Endodermal cell (in vitro differentiated cells): ENCODE results near the gene NUTM2D. TPM values are rescaled to one million over a fixed set of nuclear protein-coding genes. Genes with fewer than 3 reads are reported as not detected.
"Not testable (repeated sequence)": the region's sequence is repeated elsewhere in the genome, so short reads cannot be mapped to it uniquely, and the experiment has no call there.

Experiments
- DNase-seq: peaks from one replicate; pipeline ENCODE4 v3.0.0-alpha.2; 2017
- H3K27ac ChIP-seq: 2 replicates; pipeline ENCODE4 v1.5.1; 2013; ENCODE audit warnings: mild to moderate bottlenecking, low read depth, low read length, moderate library complexity
- H3K27me3 ChIP-seq: 2 replicates; pipeline ENCODE4 v1.6.1; 2013; ENCODE audit warnings: mild to moderate bottlenecking, low read length, moderate library complexity; ENCODE audit not compliant: insufficient read depth, control insufficient read depth, poor library complexity, severe bottlenecking
- H3K36me3 ChIP-seq: 2 replicates; pipeline ENCODE4 v1.7.0; 2013; ENCODE audit warnings: mild to moderate bottlenecking, low read length, moderate library complexity; ENCODE audit not compliant: control insufficient read depth, insufficient read depth
- H3K4me1 ChIP-seq: one replicate; pipeline ENCODE4 v1.7.0; 2013; ENCODE audit warnings: low read length; ENCODE audit not compliant: control insufficient read depth, insufficient read depth
- H3K4me3 ChIP-seq: 2 replicates; pipeline ENCODE4 v1.5.1; 2013; ENCODE audit warnings: mild to moderate bottlenecking, low read length, moderate library complexity
- H3K9ac ChIP-seq: 2 replicates; pipeline ENCODE4 v1.6.1; 2013; ENCODE audit warnings: mild to moderate bottlenecking, low read length, moderate library complexity; ENCODE audit not compliant: poor library complexity, severe bottlenecking; ENCODE audit errors: extremely low read depth
- H3K9me3 ChIP-seq: 2 replicates; pipeline ENCODE4 v1.6.1; 2013; ENCODE audit warnings: mild to moderate bottlenecking, low read length, moderate library complexity; ENCODE audit not compliant: control insufficient read depth
- H3K27ac Mint-ChIP-seq: 2 replicates; pipeline ENCODE4 v1.8.0; 2020; ENCODE audit warnings: mixed read lengths
- H3K27me3 Mint-ChIP-seq: 2 replicates; pipeline ENCODE4 v1.8.0; 2021; ENCODE audit warnings: mild to moderate bottlenecking, mixed read lengths; ENCODE audit not compliant: insufficient read depth
- H3K36me3 Mint-ChIP-seq: 2 replicates; pipeline ENCODE4 v1.8.0; 2020; ENCODE audit warnings: low read depth, mixed read lengths
- H3K4me1 Mint-ChIP-seq: 2 replicates; pipeline ENCODE4 v1.8.0; 2020; ENCODE audit warnings: mixed read lengths
- H3K4me3 Mint-ChIP-seq: 2 replicates; pipeline ENCODE4 v1.8.0; 2020; ENCODE audit warnings: mild to moderate bottlenecking, moderate library complexity, mixed read lengths
- H3K9me3 Mint-ChIP-seq: 2 replicates; pipeline ENCODE4 v1.8.0; 2020; ENCODE audit warnings: mild to moderate bottlenecking, mixed read lengths
- WGBS, 2 experiments: methylation state at CpG; one replicate each; pipeline versions ENCODE4 v1.1.5 to v1.1.7; 2013; ENCODE audit warnings: missing lambda C conversion rate in 2 of 2, mixed read lengths in 1 of 2; ENCODE audit not compliant: insufficient coverage in 1 of 2, insufficient read length in 1 of 2; 5-methylcytosine and 5-hydroxymethylcytosine counted together
- total RNA-seq, 2 donors: library from RNA; stranded (reverse); fragmentation: NEBNext Ultra II Directional in 1 of 2; extraction: Animal tissue kit (Norgen Biotek cat#: 25700) in 1 of 2; gene quantifications; 2 replicates in 1 of 2; 3 replicates in 1 of 2; pipeline ENCODE4 v1.2.1, GENCODE V29; 2021
- TF ChIP-seq, protein P1 (sequence below): fragments of 200-600 bp; sonication (generic); conservative IDR thresholded peaks from 2 replicates; pipeline ENCODE4 v1.5.0; 2021; ENCODE audit warnings: antibody characterized with exemption, mild to moderate bottlenecking

The NUTM2D gene
- total RNA-seq, 2 donors from 2014 or later: 3.4 TPM

DNA sequence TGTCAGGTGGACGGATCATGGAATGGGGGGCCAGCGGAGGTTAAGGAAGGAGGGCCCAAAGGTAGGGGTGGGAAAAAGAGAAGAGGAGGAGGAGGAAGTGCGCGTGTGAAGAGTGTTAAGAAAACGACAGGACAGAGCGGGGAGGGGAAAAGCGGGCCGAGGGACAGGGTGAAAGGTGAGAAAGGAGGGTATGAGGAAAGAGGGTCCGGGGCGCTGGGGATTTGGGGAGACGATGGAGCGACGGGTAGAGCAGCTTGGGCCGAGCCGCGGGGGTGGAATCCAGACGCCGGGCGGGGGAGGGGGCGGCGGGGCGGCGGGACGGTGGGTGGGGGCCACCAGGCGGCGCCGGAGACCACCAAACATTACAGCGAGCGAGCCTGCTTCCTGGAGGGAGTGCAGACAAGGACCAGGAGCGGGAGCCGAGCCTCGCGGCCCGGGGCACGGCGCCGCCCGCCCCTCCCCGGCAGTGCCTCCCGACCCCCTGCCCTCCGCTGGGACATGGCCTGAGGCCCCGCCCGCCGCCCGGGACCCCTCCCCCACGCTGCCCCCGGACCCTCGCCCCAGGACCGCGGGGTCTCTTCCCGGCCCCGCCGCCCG, 15.9 kb upstream of the NUTM2D start:
- H3K27me3 ChIP-seq, H3K36me3 Mint-ChIP-seq, H3K9me3 Mint-ChIP-seq, H3K9me3 ChIP-seq, H3K4me1 ChIP-seq, H3K27me3 Mint-ChIP-seq, H3K27ac Mint-ChIP-seq, H3K36me3 ChIP-seq: not testable (repeated sequence)
- Mint-ChIP-seq H3K4me3 (peak overlapping the region; percentile 80), H3K4me1 (peaks cover 13% of the 10 kb centered on the region)
- Histone ChIP-seq H3K4me3 (peak overlapping the region; percentile 77), H3K9ac (peak overlapping the region; percentile 47), H3K27ac (peak overlapping the region; percentile 96)
- WGBS, 2 experiments: 0% methylated on average over 2 of the region's 54 CpGs; no CpG with 5 or more reads in 1 of the 2 experiments
- peak; percentile 42 for DNase-seq

DNA sequence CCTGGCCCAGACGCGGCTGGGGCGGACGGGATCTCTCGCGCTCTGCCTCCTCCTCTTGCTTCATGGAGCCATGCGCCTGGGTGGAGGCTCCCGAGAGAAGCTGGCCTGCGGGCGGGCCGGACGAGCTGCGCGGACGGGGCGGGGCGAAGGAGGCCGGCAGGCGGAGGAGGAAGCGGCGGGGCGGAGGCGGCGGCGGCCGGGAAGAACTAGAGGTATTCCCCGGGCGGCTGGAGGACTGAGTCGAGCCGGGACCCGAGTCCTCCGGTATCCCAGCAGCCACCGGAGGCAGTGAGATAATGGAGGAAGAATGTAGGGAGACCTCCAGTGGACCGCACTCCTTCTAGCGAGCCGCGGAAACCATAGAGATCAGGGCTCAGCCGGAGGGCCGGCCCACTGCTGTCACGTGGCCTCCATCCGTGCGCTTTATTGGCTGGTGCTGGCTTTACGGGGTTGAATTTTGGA, 15.3 kb upstream of the NUTM2D start:
- not testable (repeated sequence) for H3K4me1 ChIP-seq, H3K9me3 ChIP-seq, H3K36me3 Mint-ChIP-seq, H3K4me3 ChIP-seq, H3K27me3 Mint-ChIP-seq, H3K27me3 ChIP-seq, H3K36me3 ChIP-seq, H3K9me3 Mint-ChIP-seq
- 0% methylated on average over 34 of the region's 43 CpGs; no CpG with 5 or more reads in 1 of the 2 experiments for WGBS, 2 experiments
- Histone ChIP-seq H3K27ac (peak overlapping the region; percentile 96), H3K9ac (peak overlapping the region; percentile 47)
- DNase-seq: peak; percentile 93
- Mint-ChIP-seq H3K4me3 (peak overlapping the region; percentile 80), H3K4me1 (peaks cover 13% of the 10 kb centered on the region), H3K27ac (peak overlapping the region; percentile 95)

DNA sequence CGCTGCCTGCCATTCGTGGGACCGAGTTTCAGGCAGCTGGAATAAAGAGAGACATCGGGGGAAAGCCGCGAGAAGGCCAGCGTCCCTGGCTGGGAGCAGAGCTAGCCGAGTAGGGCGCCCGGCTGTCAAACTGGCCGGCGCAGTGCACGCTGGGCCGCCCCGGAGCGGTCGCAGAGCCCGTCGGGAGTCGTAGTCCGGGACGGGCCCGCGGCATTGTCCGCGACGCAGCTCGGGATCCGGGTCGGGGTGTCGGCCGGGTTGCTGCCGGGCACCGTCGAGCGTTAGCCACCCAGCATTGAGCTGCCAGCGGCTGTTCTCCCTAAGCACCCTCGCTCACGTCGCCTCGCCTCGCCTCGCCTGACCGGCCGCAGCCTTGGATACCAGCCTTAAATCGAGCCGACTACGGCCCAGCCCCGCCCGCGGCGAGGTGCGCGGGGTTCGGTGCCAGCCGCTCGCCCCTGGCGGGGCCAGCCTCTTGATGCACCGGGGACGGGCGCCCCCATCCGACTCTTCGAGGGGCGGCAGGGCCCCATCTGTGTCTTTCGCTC, 14.8 kb upstream of the NUTM2D start:
- TF ChIP-seq, protein P1, sequence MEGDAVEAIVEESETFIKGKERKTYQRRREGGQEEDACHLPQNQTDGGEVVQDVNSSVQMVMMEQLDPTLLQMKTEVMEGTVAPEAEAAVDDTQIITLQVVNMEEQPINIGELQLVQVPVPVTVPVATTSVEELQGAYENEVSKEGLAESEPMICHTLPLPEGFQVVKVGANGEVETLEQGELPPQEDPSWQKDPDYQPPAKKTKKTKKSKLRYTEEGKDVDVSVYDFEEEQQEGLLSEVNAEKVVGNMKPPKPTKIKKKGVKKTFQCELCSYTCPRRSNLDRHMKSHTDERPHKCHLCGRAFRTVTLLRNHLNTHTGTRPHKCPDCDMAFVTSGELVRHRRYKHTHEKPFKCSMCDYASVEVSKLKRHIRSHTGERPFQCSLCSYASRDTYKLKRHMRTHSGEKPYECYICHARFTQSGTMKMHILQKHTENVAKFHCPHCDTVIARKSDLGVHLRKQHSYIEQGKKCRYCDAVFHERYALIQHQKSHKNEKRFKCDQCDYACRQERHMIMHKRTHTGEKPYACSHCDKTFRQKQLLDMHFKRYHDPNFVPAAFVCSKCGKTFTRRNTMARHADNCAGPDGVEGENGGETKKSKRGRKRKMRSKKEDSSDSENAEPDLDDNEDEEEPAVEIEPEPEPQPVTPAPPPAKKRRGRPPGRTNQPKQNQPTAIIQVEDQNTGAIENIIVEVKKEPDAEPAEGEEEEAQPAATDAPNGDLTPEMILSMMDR: peak; percentile 67
- not testable (repeated sequence) for H3K36me3 Mint-ChIP-seq, H3K4me1 ChIP-seq, H3K9me3 ChIP-seq, H3K36me3 ChIP-seq, H3K9me3 Mint-ChIP-seq, H3K9ac ChIP-seq, H3K27me3 Mint-ChIP-seq, H3K27me3 ChIP-seq, H3K4me3 ChIP-seq
- Mint-ChIP-seq H3K4me1 (peaks cover 13% of the 10 kb centered on the region), H3K27ac (peak overlapping the region; percentile 84), H3K4me3 (peak overlapping the region; percentile 80)
- peak; percentile 88 for DNase-seq
- 0% methylated on average over 4 to 35 of the region's 65 CpGs for WGBS, 2 experiments
- peak overlapping the region; percentile 91 for H3K27ac ChIP-seq

DNA sequence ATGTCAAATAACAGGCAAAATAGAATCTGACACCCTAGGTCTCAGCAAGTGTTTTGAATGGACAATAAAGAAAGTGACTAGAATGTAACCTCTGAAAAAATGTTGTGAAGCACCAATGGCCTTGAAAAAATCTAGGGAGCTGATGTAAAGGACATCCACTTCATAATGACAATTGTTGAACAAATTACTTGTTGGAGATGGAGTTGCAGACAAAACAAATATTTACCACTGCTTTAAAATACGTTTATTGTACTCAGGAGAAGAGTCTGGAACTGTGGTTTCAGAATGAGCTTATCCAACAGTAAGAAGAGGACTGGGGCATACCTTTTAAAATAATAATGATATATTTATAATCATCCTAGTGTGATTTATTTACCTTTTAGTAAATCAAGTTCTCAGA, 11.8 kb upstream of the NUTM2D start:
- H3K4me1 ChIP-seq, H3K4me3 Mint-ChIP-seq, H3K4me3 ChIP-seq, H3K9me3 ChIP-seq, H3K9ac ChIP-seq, H3K27me3 Mint-ChIP-seq, DNase-seq, H3K9me3 Mint-ChIP-seq, H3K27me3 ChIP-seq, H3K36me3 ChIP-seq, H3K36me3 Mint-ChIP-seq, H3K27ac ChIP-seq, H3K27ac Mint-ChIP-seq, H3K4me1 Mint-ChIP-seq: not testable (repeated sequence)
- WGBS, 2 experiments: no CpG with 5 or more reads among the region's 1 CpG

DNA sequence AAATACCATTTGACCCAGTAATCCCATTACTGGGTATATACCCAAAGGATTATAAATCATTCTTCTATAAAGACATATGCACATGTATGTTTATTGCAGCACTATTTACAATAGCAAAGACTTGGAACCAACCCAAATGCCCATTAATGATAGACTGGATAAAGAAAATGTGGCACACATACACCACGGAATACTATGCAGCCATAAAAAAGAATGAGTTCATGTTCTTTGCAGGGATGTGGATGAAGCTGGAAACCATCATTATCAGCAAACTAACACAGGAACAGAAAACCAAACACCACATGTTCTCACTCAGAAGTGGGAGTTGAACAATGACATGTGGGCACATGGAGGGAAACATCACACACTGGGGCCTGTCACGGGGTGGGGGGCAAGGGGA, 7.4 kb upstream of the NUTM2D start:
- H3K27me3 ChIP-seq, H3K27ac ChIP-seq, H3K36me3 ChIP-seq, H3K9ac ChIP-seq, H3K27me3 Mint-ChIP-seq, H3K4me3 ChIP-seq, H3K4me1 Mint-ChIP-seq, H3K9me3 Mint-ChIP-seq, H3K27ac Mint-ChIP-seq, DNase-seq, H3K4me3 Mint-ChIP-seq, H3K4me1 ChIP-seq, H3K36me3 Mint-ChIP-seq, H3K9me3 ChIP-seq: not testable (repeated sequence)
- no CpG with 5 or more reads among the region's 2 CpGs for WGBS, 2 experiments

DNA sequence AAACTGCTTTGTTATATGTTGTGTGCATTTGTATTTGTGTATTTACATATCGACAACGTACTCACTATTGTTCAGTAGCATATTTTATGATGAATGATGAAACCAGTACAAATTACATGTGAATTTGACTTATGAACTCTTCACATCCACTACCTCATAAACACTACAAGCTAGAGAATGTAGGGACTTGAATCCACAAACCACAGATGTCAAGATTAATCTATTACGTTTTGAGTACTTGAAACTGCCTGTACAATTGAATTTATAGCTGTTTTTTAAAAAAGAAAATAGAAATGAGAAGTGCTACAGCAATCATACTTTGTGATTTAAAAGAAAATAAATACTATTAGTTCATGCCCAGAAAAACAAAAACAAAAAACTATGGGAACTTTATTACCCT, 4.7 kb upstream of the NUTM2D start:
- not testable (repeated sequence) for H3K9me3 Mint-ChIP-seq, H3K27ac ChIP-seq, H3K4me3 Mint-ChIP-seq, H3K36me3 ChIP-seq, H3K9ac ChIP-seq, H3K27me3 Mint-ChIP-seq, DNase-seq, H3K27me3 ChIP-seq, H3K4me1 Mint-ChIP-seq, H3K36me3 Mint-ChIP-seq, H3K27ac Mint-ChIP-seq, H3K4me3 ChIP-seq, H3K4me1 ChIP-seq, H3K9me3 ChIP-seq
- WGBS, 2 experiments: 100% methylated on average over 2 of the region's 3 CpGs; no CpG with 5 or more reads in 1 of the 2 experiments
